HG03442 (cell line): ENCODE results near the gene THEMIS2.

ENCODE experiments used
- ATAC-seq: cut with Tn5 transposase; IDR thresholded peaks from one replicate; pipeline ENCODE4 v1.9.1; 2021; ENCODE audit warnings: mild to moderate bottlenecking, moderate library complexity; ENCODE audit not compliant: unreplicated experiment

The THEMIS2 gene

DNA sequence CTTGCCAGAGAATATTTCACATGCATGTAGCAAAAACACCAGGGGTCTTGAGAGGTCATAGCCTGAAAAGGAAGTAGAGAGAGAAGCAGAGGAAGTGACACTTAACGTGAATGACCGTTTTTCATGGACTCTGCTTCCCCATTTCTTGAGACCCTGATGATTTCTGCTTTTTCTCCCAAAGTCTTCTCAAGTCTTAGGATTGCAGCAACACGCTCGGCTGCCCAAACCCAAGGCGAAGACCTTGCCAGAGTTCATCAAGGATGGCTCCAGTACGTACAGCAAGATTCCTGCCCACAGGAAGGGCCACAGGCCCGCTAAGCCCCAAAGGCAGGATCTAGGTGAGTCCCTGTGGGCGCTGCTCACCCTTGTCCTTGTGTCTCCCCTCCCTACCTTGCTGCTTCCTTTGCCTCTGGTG lies 12.8 kb downstream of the THEMIS2 start:
- no peak for ATAC-seq

DNA sequence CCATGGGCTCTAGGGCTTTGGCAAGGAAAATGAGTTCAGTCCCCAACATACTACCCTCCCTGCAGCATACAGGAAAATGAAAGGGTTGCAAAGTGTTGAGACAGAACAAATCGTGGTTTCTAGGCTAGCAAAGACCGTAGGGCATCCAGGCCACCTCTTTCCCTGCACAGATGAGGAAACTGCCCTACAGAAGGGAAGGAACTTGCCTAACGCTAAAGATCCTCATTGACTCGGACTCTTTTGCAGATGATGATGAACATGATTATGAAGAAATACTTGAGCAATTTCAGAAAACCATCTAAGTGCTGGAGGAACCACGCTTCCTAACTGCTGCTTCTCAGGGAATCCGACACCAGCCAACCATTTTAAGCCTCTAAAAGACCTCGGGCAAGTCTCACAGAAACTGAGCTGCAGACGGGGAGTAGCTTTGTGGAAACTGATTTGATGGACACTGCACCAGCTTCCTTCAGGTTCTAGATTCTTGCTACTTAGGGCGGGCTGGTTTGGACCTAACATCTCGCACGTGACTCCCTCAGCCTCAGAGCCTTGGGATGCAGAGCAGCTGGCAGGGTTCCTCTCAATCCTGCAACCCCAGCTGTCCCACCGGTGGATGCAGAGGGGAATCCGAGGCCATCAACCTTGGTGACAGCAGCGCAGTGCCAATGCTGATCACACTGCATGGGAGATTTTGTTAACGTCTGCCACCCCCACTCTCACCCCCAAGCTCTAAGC lies 13.4 kb downstream of the THEMIS2 start:
- ATAC-seq: no peak

DNA sequence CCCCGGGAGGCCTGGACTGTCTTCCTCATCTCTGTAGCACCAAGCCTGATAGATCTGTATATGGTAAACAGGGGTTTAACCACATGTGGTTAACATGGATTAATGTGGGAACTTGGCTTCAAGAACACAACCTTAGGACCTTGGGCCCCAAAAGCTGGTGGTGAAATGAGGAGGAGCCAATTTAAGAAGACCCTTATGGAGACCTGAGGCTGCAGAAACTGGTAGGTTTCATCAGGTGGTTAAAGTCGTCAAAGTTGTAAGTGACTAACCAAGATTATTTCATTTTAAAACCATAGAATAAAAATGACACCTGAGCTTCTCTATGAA lies 14.0 kb downstream of the THEMIS2 start:
- ATAC-seq: no peak

DNA sequence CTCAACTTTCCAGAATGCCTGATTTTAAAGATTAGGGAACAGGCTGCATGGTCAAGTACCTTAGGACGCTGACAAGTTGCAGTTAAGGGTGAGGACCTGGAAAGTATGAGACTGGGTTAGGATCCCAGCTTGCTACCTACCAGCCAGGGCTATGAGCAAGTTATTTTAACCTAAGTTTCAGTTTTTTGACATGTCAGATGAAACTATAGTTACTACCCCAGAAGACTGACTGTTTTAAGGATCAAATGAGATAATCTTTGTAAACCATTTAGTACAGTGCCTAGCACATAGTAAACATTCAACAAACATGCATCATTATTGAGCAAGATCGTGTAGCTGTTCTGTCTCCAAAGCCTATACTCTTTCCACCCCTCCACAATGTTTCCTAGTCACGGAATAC lies 14.4 kb downstream of the THEMIS2 start:
- no peak for ATAC-seq

DNA sequence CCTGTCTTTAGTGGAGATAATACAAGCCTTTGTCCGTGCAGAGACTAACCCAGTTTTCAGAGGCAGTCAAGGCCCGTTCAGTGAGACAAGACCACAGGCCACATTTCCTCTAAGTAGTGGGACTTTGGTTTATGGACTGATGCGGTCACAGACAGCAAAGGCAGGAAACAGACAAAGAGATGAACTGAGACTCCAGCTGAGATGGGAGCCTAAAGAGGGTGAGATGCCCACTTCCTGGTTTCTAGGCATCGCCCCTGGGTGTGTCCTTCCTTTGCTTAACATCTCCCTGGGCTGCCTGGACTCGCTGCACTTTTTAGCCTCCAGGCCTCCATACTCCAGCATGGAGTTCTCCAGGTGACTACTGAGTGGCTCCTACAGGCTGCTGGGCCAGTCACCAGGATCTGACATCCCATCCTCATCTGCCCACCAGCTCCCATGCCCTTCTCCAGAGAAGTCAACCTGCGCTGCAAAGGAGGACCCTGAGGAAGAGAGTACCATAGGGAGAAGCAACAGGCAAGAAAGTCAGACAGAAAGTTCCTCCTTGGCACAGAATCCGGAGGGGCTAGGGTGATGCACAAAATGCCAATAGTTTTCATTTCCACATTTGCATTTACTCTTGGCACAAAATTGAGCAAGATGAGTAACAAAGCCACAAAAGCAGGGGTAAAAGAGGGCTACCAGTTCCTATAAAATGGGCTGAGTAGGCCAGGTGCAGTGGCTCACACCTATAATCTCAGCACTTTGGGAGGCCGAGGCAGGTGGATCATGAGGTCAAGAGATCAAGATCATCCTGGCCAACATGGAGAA lies 15.1 kb downstream of the THEMIS2 start:
- ATAC-seq: no peak

DNA sequence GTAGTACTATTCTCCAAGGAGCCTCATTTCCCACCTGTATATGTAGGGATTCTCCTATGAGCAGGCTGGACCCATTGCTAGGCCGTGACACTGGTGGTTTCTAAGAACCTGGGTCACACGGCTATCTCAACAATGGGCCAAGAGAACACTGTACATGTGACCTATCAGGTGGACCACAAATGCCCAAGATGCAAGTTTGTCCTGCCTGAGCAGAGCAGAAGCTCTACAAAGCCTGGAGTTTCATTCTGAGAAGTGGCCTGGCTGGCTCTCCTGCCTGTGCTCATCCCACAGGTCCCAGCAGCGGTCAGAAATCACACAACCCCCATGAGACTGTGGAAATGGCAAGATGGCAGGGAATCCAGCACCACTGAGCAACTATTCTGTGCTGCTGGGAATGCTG lies 17.2 kb downstream of the THEMIS2 start:
- ATAC-seq: no peak

GRCh38 chr1:27891196-27891889 lies 19.0 kb downstream of the THEMIS2 start:
- no peak for ATAC-seq

GRCh38 chr1:27894521-27894920 lies 22.2 kb downstream of the THEMIS2 start:
- ATAC-seq: no peak

DNA sequence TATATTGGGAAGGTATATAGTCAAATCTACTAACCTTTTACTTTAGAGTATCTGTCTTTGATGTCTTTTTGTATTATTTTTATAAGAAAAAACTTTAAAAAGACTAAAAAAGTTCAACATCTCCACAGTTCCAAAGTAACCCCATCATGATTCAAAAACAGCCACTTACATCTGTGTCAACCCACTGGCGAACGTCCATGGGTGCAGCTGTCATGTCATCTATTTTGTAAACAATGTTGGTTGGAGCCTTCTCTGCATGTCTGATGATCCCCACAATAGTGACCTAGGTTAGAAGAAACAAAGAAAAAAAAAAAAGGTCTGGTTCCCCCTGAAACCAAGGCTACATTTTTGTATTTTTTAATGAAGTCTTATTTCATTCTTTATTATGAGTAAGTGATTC lies 34.4 kb downstream of the THEMIS2 start:
- no peak for ATAC-seq

DNA sequence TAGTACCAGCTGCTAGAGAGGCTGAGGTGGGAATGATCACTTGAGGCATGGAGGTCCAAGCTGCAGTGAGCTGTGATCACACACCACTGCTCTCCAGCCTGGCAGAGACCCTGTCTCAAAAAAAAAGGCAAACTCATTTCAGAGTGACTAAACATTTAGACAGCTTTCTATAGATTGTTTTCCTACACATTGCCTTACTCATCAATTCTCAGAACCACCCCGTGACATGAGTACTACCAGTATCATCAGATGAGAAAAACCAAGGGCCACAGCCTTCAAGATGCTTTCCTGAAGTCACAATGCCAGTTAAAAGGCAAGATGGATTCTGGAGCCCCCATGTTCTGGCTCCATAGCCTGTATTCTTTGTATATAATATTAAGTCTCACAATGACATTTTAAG lies 40.1 kb downstream of the THEMIS2 start:
- ATAC-seq: no peak

DNA sequence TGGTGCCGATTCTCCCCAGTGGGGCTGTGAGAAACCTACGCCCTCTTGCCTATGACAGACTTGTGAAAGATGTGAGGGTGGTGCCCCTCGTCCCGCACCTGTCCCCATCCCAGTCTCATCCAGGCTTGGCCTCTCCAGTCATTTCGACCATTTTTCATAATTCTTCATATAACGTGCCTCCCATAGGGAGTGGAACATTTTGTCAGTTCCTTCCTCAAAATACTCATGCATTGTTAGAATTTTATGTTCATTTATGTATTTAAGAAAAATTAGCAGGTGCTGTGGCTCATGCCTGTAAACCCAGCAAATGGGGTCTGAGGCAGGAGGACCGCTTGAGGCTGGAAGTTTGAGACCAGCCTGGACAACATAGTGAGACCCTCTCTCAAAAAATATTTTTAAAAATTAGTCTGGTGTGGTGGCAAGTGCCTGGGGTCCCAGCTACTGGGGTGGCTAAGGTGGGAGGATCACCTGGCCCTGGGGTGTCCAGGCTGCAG lies 42.8 kb downstream of the THEMIS2 start:
- no peak for ATAC-seq

GRCh38 chr1:27922272-27922671 lies 49.9 kb downstream of the THEMIS2 start:
- ATAC-seq: no peak

DNA sequence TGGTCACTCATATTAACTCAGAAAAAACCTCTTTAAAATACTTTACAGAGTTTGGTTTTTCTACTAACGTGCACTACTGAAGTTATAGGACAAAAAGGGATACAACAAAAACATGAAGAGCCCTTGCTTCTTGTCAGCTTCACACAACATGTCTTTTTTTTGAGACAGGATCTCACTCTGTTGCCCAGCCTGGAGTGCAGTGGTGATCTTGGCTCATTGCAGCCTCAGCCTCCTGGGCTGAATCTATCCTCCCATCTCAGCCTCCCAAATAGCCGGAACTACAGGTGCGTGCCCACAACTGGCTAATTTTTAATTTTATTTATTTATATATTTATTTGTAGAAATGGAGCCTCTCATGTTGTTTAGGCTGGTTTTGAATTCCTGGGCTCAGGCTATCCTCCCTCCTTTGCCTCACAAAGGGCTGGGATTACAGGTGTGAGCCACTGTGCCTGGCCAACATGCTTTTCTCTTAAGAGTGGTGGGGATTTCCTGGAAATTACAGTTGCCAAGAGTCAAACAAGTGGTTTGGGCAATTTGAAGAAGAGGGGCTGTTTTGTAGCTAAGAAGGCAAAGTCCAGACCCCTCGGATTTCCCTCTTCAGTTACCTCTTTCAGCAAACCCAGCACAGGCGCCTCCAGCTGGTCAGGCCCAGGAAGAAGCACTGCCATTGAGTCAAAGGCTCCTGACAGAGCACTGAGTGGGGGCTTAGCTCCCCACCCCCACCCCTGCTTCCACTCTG lies 56.0 kb downstream of the THEMIS2 start:
- ATAC-seq: no peak

DNA sequence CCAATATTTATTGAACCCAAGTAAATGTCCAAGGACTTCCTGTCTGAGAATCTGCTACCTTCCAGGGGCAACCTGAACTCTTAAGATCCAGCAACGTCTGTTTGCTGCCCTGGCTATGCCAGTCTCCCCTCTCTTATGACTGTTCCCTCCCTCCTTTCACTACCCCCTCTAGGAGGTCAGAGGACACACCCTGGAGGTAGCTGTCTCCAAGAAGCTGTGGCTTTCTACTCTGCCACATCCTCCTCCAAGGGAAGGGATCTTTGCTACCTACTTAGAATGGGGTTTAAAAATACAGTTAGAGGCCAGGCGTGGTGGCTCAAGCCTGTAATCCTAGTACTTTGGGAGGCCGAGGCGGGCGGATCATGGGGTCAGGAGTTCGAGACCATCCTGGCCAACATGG lies 58.8 kb downstream of the THEMIS2 start:
- no peak for ATAC-seq

GRCh38 chr1:27931759-27932158 lies 59.4 kb downstream of the THEMIS2 start:
- no peak for ATAC-seq

- no peak for ATAC-seq
Observed at GRCh38 chr1:27934818-27935549, 62.6 kb downstream of the THEMIS2 start, which contains the start of gene SMPDL3B. Gene SMPDL3B (plus strand): TSS chr1:27935000. CDS start chr1:27935184, 184 bp downstream.

DNA sequence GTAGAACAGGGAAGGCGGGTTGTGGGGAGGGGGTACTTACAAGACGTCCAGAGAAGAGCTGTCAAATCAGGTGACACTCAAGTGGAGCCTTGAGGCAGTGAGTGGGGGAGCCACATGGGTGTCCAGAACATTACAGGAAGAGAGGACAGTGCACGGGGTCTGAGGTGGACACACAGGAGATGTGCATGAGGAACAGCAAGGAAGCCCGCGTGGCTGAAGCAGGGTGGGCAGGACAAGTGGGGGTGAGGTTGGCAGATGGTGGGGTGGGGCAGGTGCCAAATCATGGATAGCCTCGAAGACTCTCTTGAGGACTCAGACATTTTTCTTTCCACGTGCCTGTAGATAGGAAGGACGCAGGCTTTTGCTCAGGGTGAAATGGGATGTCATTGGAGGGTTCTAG lies 63.4 kb downstream of the THEMIS2 start:
- ATAC-seq: no peak
